ENCODE data around the gene CFAP58. TPM values are rescaled to one million over a fixed set of nuclear protein-coding genes. Genes with fewer than 3 reads are reported as not detected.

Gene CFAP58
- total RNA-seq, 4 donors from 2014 or later: 0.13 to 0.41 (median 0.19) TPM; not detected in 1

- peak overlapping the region; percentile 84 to 99 (median 96) for H3K27ac ChIP-seq
Measured at GRCh38 chr10:104328646-104328895, 25.1 kb upstream of the CFAP58 start.

DNA sequence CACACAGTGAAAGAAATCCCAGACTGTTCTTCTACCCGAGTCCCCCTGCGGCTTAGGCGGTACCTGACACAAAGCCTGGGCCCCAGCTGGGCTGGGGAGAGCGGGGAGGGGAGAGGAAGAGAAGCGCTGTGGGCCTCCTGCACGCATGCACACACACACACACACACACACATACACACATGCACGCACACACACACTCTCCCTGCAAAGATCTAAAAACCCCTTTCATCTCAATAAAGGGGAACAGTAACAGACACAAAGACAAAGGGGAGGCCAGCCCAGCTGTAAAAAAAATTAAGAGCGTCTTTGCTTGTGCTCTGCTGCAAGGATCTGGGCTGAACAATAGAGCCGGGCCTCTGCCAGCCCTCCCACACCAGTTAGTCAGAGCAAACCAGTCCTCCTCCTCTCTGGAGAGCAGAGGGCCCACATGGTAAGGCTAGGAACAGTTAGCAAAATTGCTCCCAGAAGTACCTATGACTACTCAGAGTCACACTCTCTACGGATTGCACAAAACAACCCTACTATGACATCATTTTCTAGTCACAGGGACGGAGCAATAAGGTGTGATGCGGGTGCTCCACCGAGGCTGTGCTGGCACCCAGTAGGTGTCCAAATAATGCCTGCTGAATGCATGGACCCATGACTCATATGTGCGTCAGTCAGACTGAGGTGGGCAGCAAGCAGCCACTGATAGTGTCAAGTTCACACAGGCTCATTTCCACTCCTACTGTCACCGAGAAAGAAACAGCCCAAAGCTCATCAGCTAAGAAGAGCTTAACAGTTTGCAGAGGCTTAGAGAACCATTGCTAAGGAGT is 24.5 kb upstream of the CFAP58 start:
- Histone ChIP-seq H3K9me3 (no peaks in the 10 kb centered on the region), H3K36me3 (peaks cover 0 to 32% (median 0%) of the 10 kb centered on the region in 3 donors), H3K4me1 (peaks cover 96 to 100% (median 98%) of the 10 kb centered on the region in 3 donors), H3K4me3 (peak overlapping the region in 3 of 4 donors; percentile 28 to 53 (median 32)), H3K27me3 (no peaks in the 10 kb centered on the region), H3K27ac (peak overlapping the region; percentile 84 to 99 (median 96))
- TF ChIP-seq POLR2A (IDR thresholded peaks at IDR 0.05): peak in 2 of 4 donors; percentile 28 to 56
- TF ChIP-seq, protein P1, sequence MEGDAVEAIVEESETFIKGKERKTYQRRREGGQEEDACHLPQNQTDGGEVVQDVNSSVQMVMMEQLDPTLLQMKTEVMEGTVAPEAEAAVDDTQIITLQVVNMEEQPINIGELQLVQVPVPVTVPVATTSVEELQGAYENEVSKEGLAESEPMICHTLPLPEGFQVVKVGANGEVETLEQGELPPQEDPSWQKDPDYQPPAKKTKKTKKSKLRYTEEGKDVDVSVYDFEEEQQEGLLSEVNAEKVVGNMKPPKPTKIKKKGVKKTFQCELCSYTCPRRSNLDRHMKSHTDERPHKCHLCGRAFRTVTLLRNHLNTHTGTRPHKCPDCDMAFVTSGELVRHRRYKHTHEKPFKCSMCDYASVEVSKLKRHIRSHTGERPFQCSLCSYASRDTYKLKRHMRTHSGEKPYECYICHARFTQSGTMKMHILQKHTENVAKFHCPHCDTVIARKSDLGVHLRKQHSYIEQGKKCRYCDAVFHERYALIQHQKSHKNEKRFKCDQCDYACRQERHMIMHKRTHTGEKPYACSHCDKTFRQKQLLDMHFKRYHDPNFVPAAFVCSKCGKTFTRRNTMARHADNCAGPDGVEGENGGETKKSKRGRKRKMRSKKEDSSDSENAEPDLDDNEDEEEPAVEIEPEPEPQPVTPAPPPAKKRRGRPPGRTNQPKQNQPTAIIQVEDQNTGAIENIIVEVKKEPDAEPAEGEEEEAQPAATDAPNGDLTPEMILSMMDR (IDR thresholded peaks at IDR 0.05): no peak
- WGBS, 2 donors: 5 to 16% methylated on average over 8 to 9 of the region's 15 CpGs
- intact Hi-C loops (cut with DNase I): no loop called here
- DNase-seq: no peak

More at GRCh38 chr10:104328646-104328895, 25.1 kb upstream of the CFAP58 start:
- peak overlapping the region in 3 of 4 donors; percentile 28 to 53 (median 32) for H3K4me3 ChIP-seq
- H3K27me3 ChIP-seq: no peaks in the 10 kb centered on the region
- peaks cover 95 to 100% (median 98%) of the 10 kb centered on the region in 3 donors for H3K4me1 ChIP-seq
- no peak for TF ChIP-seq POLR2A (IDR thresholded peaks at IDR 0.05)
- TF ChIP-seq, protein P1 (IDR thresholded peaks at IDR 0.05): no peak
- DNase-seq: no peak
- peaks cover 0 to 31% (median 0%) of the 10 kb centered on the region in 3 donors for H3K36me3 ChIP-seq
- H3K9me3 ChIP-seq: no peaks in the 10 kb centered on the region
- intact Hi-C loops (cut with DNase I): no loop called here
- 0 to 14% methylated on average over 2 to 3 of the region's 3 CpGs for WGBS, 2 donors

- Histone ChIP-seq H3K27ac (peak overlapping the region; percentile 84 to 99 (median 96)), H3K4me1 (peaks cover 96 to 100% (median 98%) of the 10 kb centered on the region in 3 donors), H3K36me3 (peaks cover 0 to 31% (median 0%) of the 10 kb centered on the region in 3 donors), H3K4me3 (peak overlapping the region in 2 of 4 donors; percentile 5 to 53), H3K27me3 (no peaks in the 10 kb centered on the region), H3K9me3 (no peaks in the 10 kb centered on the region)
- intact Hi-C loops (cut with DNase I): no loop called here
- TF ChIP-seq POLR2A (IDR thresholded peaks at IDR 0.05): no peak
- 14 to 42% methylated on average over 3 of the region's 3 CpGs for WGBS, 2 donors
- no peak for DNase-seq
Measured at GRCh38 chr10:104329735-104330134, 23.9 kb upstream of the CFAP58 start.

- no peaks in the 10 kb centered on the region for H3K9me3 ChIP-seq
- no peaks in the 10 kb centered on the region for H3K27me3 ChIP-seq
- peak overlapping the region; percentile 84 to 99 (median 96) for H3K27ac ChIP-seq
- intact Hi-C loops (cut with DNase I): no loop called here
- peaks cover 95 to 100% (median 98%) of the 10 kb centered on the region in 3 donors for H3K4me1 ChIP-seq
- peaks cover 0 to 24% (median 0%) of the 10 kb centered on the region in 3 donors for H3K36me3 ChIP-seq
- DNase-seq: no peak
- TF ChIP-seq, protein P1 (IDR thresholded peaks at IDR 0.05): no peak
- WGBS, 2 donors: 16 to 33% methylated on average over 8 of the region's 8 CpGs
- peak overlapping the region in 1 of 4 donors; percentile 10 for H3K4me3 ChIP-seq
Measured at GRCh38 chr10:104330168-104331110, 23.2 kb upstream of the CFAP58 start.

DNA sequence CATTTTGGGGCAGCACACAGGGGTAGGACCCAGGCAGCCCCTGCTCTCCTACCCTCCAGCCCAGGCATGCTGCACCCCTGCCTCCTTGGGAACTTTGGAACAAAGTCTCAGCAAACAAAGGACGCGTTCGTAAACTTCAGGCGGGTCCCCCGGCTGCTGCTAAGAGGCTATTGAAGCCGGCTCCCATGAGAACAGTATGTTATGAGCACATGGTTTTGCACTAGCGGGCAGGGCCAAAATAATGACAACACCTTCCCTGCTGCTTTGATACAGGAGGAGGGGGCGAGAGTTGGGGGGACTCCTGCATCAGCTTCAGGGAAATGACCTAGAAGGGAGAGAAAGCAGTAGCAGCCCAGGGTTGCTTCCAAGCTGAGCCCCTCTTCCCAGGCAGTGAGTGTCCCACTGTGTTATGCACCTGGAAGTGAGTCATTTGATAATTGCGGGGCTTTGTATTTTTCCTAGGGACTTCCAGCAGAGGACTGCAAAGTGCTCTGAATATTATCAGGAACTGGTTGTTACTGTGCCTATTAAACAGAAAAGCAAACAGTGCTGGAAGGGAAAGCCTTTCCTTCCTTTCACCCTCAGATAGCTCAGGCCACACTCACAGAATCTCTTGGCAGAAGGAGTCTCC is 22.3 kb upstream of the CFAP58 start:
- H3K4me3 ChIP-seq: peak overlapping the region in 1 of 4 donors; percentile 35
- DNase-seq: no peak
- no peaks in the 10 kb centered on the region for H3K27me3 ChIP-seq
- intact Hi-C loops (cut with DNase I): no loop called here
- peaks cover 0 to 17% (median 0%) of the 10 kb centered on the region in 3 donors for H3K36me3 ChIP-seq
- TF ChIP-seq, protein P1 (IDR thresholded peaks at IDR 0.05): no peak
- TF ChIP-seq POLR2A (IDR thresholded peaks at IDR 0.05): peak in 1 of 4 donors; percentile 0
- H3K4me1 ChIP-seq: peaks cover 86 to 100% (median 97%) of the 10 kb centered on the region in 3 donors
- 30 to 37% methylated on average over 1 to 8 of the region's 9 CpGs for WGBS, 2 donors
- peak overlapping the region; percentile 84 to 99 (median 96) for H3K27ac ChIP-seq
- no peaks in the 10 kb centered on the region for H3K9me3 ChIP-seq
